ENCODE measurements around the gene ENO4. TPM values are rescaled to one million over a fixed set of nuclear protein-coding genes. Genes with fewer than 3 reads are reported as not detected.

Gene ENO4
- total and polyA plus RNA-seq, 2 experiments from 2014 or later = 0.24 to 0.44 TPM

DNA sequence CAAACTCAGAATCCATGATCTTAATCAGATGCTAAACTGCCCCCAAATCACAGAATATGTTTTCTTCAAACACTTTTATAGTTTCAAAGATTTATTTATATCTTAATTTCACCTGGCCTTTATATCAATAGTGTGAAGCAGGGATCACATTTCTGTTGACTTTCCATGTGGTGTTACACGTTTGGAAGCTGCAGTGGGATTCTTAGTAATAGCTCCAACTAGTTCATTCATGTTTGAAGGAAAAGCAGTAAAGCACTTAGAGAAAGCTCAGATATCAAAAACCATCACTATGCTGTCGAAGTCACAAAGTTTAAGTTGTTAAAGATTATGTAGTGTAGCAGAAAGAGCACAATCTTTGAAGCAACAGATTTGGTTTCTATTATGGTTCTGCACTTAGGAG, 16.8 kb downstream of the ENO4 start:
- H3K36me3 ChIP-seq (ENCODE audit: insufficient read depth) = no peaks in the 10 kb centered on the region
- peaks cover 2% of the 10 kb centered on the region for H3K27me3 Mint-ChIP-seq (ENCODE audit: insufficient read depth, low read depth, poor library complexity)

More for the DNA sequence above, 16.8 kb downstream of the ENO4 start:
- Mint-ChIP-seq H3K4me3 (no peak overlapping the region), H3K9me3 (no peaks in the 10 kb centered on the region), H3K27ac (no peak overlapping the region), H3K36me3 (ENCODE audit: low read depth) (no peaks in the 10 kb centered on the region; the same call in 2 of the 3 replicates), H3K4me1 (peaks cover 11% of the 10 kb centered on the region)
- no peak for TF ChIP-seq STAT1 (IDR thresholded peaks at IDR 0.05; ENCODE audit: unreplicated experiment)
- TF ChIP-seq, protein P1, sequence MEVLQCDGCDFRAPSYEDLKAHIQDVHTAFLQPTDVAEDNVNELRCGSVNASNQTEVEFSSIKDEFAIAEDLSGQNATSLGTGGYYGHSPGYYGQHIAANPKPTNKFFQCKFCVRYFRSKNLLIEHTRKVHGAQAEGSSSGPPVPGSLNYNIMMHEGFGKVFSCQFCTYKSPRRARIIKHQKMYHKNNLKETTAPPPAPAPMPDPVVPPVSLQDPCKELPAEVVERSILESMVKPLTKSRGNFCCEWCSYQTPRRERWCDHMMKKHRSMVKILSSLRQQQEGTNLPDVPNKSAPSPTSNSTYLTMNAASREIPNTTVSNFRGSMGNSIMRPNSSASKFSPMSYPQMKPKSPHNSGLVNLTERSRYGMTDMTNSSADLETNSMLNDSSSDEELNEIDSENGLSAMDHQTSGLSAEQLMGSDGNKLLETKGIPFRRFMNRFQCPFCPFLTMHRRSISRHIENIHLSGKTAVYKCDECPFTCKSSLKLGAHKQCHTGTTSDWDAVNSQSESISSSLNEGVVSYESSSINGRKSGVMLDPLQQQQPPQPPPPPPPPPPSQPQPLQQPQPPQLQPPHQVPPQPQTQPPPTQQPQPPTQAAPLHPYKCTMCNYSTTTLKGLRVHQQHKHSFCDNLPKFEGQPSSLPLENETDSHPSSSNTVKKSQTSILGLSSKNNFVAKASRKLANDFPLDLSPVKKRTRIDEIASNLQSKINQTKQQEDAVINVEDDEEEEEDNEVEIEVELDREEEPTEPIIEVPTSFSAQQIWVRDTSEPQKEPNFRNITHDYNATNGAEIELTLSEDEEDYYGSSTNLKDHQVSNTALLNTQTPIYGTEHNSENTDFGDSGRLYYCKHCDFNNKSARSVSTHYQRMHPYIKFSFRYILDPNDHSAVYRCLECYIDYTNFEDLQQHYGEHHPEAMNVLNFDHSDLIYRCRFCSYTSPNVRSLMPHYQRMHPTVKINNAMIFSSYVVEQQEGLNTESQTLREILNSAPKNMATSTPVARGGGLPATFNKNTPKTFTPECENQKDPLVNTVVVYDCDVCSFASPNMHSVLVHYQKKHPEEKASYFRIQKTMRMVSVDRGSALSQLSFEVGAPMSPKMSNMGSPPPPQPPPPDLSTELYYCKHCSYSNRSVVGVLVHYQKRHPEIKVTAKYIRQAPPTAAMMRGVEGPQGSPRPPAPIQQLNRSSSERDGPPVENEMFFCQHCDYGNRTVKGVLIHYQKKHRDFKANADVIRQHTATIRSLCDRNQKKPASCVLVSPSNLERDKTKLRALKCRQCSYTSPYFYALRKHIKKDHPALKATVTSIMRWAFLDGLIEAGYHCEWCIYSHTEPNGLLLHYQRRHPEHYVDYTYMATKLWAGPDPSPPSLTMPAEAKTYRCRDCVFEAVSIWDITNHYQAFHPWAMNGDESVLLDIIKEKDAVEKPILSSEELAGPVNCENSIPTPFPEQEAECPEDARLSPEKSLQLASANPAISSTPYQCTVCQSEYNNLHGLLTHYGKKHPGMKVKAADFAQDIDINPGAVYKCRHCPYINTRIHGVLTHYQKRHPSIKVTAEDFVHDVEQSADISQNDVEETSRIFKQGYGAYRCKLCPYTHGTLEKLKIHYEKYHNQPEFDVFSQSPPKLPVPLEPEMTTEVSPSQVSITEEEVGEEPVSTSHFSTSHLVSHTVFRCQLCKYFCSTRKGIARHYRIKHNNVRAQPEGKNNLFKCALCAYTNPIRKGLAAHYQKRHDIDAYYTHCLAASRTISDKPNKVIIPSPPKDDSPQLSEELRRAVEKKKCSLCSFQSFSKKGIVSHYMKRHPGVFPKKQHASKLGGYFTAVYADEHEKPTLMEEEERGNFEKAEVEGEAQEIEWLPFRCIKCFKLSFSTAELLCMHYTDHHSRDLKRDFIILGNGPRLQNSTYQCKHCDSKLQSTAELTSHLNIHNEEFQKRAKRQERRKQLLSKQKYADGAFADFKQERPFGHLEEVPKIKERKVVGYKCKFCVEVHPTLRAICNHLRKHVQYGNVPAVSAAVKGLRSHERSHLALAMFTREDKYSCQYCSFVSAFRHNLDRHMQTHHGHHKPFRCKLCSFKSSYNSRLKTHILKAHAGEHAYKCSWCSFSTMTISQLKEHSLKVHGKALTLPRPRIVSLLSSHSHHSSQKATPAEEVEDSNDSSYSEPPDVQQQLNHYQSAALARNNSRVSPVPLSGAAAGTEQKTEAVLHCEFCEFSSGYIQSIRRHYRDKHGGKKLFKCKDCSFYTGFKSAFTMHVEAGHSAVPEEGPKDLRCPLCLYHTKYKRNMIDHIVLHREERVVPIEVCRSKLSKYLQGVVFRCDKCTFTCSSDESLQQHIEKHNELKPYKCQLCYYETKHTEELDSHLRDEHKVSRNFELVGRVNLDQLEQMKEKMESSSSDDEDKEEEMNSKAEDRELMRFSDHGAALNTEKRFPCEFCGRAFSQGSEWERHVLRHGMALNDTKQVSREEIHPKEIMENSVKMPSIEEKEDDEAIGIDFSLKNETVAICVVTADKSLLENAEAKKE (CRISPR knock-in tag; IDR thresholded peaks at IDR 0.05) = no peak
- Histone ChIP-seq H3K9me2 (ENCODE audit: insufficient read depth) (peaks cover 4% of the 10 kb centered on the region; the same call in 1 of the 2 replicates), H3K4me2 (no peak overlapping the region), H3K4me1 (ENCODE audit: insufficient read depth) (peaks cover 7% of the 10 kb centered on the region; the same call in 1 of the 2 replicates), H3K79me2 (replicated peaks; ENCODE audit: insufficient read depth) (no peaks in the 10 kb centered on the region), H3K27me3 (ENCODE audit: insufficient read depth) (no peaks in the 10 kb centered on the region), H3K27ac (ENCODE audit: low read depth) (no peak overlapping the region), H3F3A (replicated peaks; ENCODE audit: low read depth) (no peaks in the 10 kb centered on the region), H3K4me3 (no peak overlapping the region), H2AFZ (no peak overlapping the region), H4K20me1 (replicated peaks; ENCODE audit: insufficient read depth) (no peaks in the 10 kb centered on the region)
- DNase-seq (ENCODE audit: low spot score) = no peak
- ATAC-seq = no peak
